Activated effector memory CD4-positive, alpha-beta T cell treated with anti-CD3 and anti-CD28 coated beads, Interleukin-2, amount 50 U/mL, for 16 hours (primary cell): Measurements from ENCODE around the gene TNS3.

Experiments used
- DNase-seq: peaks from one replicate; pipeline ENCODE4 v3.0.0-alpha.2; 2020

The TNS3 gene

DNA sequence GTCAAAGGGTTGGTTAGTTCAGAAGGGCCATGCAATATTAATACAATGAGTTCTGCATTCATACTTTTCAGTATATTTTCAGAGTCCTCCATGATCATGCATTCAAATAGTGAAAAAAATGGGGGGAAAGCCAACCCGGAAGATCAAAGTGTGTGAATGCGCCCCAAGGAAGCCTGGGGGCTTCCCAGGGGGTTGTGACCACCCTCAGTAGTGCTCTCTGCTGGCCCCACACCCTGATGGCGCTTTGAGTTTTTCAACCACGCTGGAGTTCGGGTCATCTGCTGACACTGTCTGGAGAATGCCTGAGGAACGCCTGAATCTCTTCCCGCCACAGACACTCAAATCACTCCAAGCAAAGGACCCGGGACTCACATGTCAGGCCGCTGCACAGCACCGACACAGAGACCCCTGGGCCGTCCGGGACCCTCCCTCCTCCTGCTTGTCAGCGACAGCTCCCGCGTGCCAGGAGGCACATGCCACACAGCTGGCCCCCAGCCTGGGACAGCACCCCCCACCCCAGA is 1.0 kb downstream of the TNS3 start:
- no peak for DNase-seq

DNA sequence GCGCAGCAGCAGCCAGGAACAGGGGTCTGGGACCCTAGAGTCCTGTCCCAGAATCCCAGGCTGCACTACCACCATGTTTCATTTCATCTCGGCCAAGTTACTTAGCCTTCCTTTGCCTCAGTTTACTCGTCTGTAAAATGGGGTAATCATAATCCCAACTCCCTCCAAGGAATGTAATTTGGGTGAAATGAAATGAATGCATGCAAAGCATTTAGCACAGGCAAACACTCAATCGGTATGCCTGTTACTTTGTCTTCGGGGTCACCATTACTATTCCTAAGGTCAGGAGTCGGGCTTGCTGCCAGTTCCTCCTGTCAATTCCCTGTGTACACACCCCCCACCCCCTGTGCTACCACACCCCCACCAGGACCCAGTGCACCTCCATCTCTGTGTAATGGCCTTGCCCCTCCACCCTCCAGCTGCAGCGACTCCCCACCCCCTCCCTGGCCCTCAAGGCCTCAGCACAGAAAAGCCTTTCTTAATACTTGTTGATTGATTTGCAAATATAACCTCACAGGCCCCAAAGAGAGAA is 1.7 kb downstream of the TNS3 start:
- DNase-seq: no peak

DNA sequence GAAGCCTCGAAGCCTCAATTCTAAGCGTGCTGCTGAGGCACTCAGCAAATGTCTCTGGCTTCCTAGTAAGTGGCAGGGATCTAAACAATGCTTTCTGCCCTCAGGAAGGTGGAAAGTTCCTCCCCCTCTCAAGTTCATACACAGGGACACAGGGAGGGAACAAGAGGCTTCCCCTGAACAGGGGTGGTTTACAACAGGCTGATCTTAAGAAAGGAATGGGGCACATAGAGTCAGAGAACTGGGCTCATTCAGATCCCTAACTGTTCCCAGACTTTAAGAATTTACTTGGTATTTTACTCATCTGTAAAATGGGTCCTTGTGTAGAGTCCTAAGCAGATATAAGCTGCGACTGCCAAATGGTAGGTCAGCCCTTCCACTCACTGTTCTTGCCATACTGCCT is 2.5 kb downstream of the TNS3 start:
- no peak for DNase-seq

DNA sequence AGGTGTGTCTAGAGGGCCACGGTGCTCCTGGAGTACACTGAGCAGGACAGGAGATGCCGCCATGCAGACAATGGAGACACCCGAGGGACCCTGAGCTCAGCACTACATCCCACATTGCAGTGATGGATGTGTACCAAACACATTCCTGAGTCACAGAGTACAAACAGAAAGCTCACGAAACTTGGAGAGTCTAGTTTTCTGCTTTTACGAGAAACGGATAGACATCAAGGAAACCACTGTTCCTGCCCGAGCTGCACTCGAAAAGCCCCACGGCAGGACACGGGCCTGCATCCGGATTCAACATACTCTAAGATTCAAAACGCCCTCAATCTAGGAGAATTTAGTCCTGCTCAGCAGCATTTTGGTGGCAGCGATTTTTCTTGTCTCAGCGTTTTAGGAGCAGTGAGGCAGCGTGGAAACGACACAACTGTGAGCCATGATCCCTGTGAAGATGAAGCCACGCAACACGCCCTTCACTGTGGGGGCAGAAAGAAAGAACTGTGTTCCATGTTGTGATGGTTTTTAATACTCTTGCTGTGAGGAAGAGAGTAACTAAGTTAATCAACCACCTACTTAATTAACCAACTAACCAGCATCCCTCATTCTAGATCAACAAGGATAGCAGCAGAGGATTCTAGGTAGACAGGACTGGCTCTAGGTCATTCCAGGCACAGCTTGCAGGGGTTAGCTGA is 3.2 kb downstream of the TNS3 start:
- no peak for DNase-seq

DNA sequence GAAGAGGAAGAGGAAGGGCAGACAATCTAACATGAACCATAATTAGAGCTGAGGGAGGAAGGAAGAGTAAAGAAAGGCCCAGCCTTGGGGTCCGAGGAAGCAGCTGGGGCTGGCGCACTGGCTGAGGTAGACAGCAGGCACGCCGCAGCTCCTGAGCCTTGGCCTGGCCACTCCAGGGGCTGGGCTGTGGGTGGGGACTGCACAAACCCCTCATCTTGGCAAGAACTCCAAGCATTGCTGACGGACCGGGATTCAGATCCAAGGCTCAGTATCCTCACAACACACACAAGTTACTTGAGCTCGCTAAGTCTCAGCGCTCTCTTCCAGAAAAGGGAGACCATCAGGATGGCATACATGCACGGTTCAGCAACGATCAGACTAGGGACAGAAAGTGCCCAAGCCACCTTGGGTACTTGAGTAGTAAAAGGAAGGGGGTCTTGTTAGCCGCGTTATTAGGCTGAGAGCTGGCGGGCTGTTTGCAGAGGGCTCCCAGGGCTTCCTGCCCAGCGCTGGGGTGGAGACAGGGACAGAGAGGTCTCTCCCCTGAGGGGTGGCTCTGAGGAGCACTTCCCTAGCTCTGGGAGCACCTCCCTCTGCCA is 4.5 kb downstream of the TNS3 start:
- DNase-seq: no peak

DNA sequence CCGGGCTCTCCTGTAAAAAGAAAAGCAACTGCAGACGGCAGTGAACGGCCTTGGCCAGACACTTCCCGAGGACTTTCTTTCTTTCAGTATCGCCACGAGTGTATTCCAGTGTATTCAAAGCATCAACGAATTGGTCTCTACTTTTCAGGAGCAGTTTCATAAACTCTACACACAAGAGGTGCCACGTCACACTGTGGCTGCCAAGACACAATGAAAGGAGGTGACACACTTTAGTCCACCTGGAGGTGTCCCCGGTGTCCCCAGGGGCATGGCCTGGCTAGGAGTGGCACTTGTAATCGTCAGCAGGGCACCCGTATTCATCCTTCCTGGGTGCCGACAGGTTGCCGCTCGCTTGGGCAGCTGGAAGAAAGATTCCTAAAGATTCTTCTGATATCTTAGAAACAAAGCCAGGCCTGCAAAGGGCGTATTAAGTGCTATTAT is 5.0 kb downstream of the TNS3 start:
- DNase-seq: no peak

DNA sequence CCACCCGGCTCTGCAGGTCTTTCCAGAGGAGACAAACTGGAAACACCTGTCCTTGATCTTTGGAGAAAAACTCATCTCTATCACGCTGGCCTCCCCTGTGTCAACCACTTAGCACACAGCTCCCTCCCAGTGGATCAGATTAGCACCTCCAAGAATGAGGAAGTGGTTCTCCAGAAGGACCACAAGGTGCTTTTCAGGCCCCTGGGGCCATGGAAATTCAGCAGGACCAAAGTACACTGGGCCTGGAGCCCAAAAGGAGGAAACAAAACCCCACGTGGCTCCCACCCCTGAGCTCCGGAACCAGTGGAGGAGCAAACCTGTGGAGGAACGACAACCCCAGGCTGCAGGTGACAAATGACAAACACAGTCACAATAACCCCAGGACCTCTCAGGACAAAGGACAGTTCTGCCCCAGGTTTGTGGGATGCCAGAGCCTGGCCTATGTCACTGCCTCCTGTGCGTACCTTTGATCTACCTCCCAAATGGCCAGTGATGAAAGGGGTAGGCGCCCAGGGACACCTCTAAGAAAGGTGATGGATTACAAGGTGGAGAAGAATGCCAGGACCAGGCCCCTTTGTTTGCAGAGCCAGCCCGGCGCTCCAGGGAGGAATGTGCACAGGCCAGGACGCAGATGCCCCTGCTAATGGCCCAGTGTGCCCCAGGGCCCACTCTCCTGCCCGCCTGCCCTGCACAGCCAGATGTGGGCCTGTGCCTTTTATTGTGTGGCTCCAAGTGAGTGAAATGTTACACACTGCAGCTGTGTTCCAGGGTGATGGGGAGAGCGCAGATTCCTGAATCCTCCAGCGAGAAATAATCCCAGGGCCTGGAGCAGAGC is 5.7 kb downstream of the TNS3 start:
- no peak for DNase-seq

DNA sequence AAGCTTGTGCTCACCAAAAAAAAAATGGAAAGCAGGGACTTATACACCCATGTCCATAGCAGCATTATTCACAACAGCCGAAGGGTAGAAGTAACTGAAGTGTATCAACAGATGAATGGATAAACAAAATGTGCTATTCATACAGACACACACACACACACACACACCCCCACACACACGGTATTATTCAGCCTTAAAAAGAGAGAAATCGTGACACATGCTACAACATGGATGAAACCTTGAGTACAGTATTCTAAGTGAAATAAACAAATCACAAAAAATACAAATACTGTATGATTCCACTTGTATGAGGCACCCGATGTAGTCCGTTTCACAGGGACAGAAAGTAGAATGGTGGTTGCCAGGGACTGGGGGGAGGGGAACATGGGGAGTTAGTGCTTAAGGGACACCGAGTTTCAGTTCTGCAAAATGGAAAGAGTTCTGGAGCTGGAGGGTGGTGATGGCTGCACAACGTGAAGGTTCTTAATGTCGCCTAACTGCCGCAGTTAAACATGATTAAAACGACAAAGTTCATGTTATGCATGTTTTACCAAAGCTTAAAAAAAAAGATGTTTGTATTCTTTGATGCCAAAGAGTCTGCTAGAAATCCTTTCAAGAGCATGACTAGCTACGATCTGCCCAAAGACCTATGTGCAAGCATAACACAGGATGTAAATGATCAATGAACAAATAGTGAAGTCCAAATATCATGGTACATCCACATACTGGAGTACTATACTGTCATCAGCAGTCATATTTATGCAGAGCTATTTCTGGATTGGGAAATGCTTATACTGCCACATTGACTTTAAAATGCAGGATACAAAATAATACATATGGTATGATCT is 7.2 kb downstream of the TNS3 start:
- DNase-seq: no peak

DNA sequence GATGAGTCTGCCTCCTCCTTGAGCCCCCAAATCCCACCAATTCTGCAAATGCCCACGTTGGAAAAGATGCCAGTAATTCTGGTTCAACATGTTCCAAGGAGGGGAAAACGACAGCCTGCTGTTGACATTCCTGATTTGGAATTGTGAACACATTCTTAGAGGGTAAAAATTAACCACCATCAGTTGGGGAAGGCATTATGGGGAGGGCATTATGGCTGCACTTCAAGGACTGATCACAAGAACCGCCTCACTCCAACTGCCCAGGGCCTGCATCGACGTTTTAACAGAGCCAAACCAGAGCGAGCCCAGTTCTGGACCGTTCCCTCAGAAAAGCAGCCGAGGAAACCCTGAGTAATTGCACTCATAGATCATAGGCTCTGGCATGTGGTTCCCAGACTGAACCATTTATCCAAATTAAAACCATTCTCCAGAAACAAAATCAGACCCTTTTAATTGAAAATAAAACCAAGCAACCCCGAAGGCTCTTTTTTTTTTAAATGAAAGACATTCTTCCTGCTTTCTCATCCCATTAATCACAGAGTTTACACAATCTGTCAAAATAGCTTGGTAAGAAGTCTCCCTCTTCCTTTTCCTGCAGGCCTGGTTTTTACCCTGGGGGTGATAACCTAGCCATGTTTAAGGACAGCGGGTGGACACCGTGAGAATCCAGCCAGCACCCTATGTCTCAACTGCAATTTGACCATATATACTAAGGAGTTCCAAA is 8.0 kb downstream of the TNS3 start:
- no peak for DNase-seq

DNA sequence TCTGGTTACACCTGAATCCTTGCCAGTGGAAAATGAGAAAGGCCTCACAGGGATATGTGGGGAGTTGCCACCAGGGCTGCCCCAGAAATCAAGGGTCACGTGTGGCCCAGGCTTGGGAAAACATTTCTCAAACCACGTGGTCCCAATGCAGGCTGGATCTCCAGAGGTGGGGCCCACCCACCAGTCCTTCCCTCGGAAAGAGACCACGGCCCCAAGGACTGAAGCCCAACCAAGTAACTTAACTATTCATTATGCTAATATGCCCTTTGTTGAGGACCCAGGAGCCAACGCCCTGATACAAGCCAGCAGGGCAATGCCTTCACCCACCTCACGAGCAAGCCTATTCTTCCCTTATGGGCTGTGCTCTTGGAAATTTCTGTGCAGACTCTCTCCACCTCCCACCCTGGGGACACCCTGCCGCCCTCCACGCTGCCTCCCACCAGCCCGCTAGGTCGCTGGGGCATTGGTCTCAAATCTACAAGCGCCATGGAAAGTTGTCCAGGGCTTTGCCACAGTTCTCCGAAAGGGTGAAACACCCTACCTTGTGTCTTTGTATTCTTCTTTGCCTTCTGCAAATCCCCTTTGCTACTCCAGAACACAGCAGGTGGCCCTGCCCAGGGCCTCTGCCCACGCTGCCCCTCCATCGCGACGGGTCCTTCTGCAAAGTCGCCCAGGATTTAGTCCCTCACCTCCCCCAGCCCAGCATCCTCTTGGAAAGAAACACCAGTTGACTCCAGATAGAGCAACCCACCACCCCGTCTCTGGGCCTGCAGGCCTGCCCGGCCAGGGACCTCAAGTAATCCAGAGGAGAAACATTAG is 8.8 kb downstream of the TNS3 start:
- no peak for DNase-seq

DNA sequence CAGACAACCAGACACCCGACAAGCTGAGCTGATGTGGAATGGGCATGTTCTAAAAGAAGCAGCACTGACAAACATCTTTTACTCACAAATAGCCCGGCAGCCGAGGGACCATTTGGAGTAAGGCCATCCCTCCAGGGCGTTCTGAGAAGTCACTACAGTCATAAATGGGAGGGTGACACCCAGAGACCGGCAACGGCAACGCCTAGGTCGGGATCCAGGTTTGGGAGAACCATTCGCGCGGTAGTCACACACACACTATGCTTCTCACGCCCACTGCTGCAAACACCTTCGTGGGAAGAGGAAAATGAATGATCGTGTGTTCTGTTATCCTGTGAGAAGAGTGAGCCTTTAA is 9.8 kb downstream of the TNS3 start:
- no peak for DNase-seq

DNA sequence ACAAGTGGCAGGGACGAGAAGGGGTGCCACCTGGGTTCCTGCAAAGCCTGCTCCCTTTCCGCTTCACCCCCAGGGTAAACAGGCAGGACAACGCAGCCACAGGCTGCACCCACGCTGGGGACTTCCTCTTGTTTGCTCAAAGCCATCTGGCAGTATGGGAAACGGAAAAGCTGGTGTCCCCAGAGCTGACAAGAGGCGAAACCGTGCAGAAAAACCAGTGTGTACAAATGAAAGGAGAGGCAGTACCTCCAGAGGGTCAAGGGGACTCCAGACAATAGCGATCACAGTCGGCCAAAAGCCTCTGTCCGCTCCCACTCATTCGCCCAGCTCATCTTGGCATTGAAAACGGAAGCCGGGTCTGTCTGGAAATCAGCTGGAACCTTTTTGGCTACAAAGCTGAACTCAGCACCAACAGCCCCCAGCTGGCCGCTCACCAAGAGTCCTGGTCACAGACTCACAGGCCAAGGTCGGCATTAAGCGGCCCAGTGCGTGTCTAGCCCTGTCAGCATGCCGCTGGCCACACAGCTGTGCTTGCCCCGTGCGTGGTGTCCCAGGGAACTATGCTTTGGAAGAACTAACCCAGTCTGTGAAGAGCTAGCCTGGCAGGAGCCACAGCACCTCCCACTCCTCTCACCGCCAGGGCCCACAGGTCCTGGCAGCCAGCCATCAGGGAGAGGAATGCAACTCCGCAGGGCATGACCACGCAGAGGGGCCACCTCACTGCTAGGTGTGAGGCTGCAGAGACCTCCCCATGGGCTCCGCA is 10.4 kb downstream of the TNS3 start:
- DNase-seq: no peak

DNA sequence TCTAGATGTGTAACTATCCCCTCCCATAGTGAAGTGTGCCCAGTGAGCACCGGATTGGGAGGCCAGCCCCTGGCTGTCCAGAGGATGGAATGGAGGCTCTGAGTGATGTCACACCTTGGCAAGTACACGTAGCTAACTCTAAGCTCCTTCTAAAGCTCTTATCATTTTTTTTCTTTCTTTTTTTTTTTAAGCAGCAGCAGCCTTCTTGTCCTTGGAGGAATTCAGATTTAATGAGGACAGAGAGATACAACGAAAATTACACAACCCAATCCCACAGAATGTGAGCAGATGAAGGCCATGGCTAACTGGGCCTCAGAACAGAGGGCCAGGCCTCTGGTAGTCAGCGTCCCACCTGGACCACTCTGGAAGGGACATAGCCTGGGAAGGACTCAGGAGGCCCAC is 11.3 kb downstream of the TNS3 start:
- DNase-seq: no peak

DNA sequence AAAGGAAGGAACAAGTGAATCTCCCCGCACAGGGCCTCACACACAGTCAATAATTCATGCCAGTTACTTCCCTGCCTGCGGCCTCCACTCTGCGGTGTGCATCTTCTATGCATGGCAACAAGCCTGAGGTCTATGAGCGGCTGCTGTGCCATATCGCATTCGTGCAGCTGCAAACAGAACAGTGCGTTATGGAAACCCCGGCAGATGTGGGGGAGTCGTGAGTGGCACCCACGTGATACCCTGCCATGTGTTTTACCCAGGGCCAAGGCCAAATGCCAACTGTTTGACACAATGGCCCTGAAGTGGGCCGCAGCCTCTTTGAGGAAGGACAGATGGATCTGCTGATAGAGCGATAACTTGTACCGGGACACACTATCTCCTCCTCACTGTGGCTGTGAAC is 13.4 kb downstream of the TNS3 start:
- DNase-seq: no peak

DNA sequence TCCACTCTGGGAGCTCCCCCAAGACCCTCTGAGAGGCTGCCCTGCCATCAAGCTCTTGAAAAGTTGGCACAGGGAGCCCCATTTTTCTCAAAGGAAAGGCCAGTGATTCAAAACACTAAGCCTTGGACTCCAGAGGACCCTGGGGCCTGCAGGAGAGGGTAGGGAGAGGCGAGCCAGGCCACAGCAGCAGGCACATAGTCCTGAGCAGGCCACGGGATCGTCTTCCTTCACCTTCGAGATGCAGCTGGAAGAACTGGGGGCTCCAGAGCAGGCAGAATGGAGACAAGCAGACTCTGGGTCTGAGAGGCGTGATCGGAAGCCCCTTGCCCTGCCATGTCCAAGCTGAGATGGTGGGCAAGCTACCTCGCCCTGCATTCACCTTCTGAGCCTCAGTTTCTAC is 13.9 kb downstream of the TNS3 start:
- DNase-seq: no peak

DNA sequence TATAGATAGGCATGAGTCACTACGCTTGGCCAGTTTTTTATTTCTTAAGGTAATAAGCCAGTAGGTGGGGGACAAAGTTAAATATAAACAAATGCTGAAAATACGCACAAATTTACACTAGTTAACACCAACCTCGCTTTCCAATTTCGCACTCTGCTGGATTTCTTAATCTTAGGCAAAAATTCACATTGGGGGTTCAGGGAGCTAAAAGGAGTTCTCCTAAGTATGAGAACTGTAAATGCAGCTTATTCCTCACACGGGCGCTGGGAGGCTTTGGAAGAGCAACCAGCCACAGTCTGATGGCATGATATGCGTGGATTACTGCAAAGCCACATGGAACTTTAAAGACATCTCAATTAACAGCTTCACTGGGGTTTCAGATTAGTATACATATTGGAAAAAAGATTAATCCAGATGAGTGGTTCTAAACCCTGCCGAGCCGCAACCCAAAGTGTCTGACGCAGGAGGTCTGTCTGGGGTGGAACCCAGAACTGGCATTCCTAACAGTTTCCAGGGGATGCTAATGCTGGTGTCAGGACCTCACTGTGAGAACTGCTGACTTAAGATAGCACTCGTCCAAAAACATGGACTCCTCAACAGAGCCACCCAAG is 16.2 kb downstream of the TNS3 start:
- DNase-seq: no peak

DNA sequence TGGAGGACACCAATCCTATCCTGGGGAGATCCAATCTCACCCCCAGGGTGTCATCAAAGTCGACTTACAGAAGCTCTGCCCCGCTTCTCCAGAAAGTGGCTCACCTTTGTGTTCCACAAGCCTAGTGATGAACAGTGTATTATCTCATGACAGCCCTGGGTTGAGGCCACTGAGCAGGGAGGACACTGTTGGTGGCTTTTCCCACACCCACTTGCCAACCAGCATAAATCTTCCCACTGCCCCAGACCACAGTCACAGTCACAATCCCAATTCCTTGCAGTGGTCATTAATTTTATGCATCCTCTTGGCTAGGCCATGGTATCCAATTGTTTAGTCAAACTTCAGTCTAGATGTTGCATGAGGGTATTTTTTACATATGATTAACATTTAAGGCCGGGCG is 18.4 kb downstream of the TNS3 start:
- no peak for DNase-seq

DNA sequence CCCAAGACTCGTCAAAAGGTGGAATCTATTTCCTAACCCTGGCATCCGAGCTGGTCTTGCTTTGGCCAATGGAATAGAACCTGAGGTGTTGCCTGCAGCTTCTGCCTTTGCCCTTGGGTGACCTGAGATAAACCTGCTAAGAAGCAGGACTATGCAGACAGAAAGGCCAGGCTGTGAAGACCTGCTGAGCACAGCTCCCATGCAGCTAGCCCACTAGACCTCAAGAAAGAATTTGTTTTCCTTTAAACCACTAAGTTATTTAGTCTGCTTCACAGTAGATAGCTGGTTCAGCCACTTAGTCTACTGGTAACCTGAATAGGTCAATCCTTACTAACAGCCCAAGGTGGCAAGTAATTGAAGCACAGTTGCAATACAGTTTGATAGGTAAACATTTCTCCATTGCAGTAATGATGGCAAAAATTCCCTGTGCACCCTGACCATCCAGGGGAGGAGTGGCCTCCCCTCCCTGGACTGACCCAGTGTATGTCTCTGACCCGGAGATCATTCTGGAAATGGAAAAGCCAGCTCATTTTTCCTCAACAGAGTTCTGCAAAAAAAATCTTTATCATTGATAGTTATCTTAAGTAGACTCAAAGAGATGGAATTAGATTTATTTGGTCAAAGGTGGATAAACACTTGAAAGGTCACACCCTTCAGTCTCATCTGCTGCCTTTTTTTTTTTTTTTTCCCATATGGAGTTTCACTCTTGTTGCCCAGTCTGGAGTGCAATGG is 20.0 kb downstream of the TNS3 start:
- no peak for DNase-seq
